DOHH2 (cell line): ENCODE data around the gene GNAO1.

ENCODE experiments used
- CTCF ChIP-seq: fragments of 200-600 bp; sonication (generic); IDR thresholded peaks from one replicate; pipeline ENCODE4 v1.5.1; 2014; ENCODE audit warnings: antibody characterized with exemption, mild to moderate bottlenecking, low read depth, low read length; ENCODE audit not compliant: poor library complexity, severe bottlenecking
- EZH2phosphoT487 ChIP-seq: fragments of 200-600 bp; sonication (generic); IDR thresholded peaks from 2 replicates; pipeline ENCODE4 v1.6.1; 2017; ENCODE audit warnings: borderline replicate concordance, mild to moderate bottlenecking, antibody characterized with exemption, low read length, moderate library complexity, mixed read lengths

GRCh38 chr16:56345406-56346050 is 154.2 kb downstream of the GNAO1 start:
- TF ChIP-seq CTCF (no peak), EZH2phosphoT487 (no peak)
